Testis (tissue), 3 donors: ENCODE measurements around the gene ZNF827. TPM values are rescaled to one million over a fixed set of nuclear protein-coding genes. Genes with fewer than 3 reads are reported as not detected.

Experiments
- DNase-seq: peaks from one replicate; pipeline ENCODE4 v3.0.0-alpha.2; 2019
- H3K27ac ChIP-seq, 2 donors: fragments of 200-600 bp; sonication (generic); one replicate each; pipeline ENCODE4 v1.5.1; 2019
- H3K27me3 ChIP-seq: fragments of 200-600 bp; sonication (generic); one replicate; pipeline ENCODE4 v1.5.1; 2019
- H3K36me3 ChIP-seq: fragments of 200-600 bp; sonication (generic); one replicate; pipeline ENCODE4 v1.5.1; 2017; ENCODE audit warnings: low read depth; ENCODE audit errors: missing control alignments
- H3K4me1 ChIP-seq: fragments of 200-600 bp; sonication (generic); one replicate; pipeline ENCODE4 v1.5.1; 2019
- H3K4me3 ChIP-seq, 2 donors: fragments of 200-600 bp; sonication (generic); one replicate each; pipeline ENCODE4 v1.5.1; 2017 to 2019
- H3K9me3 ChIP-seq: fragments of 200-600 bp; sonication (generic); one replicate; pipeline ENCODE4 v1.5.1; 2017
- CTCF ChIP-seq, 3 experiments: fragments of 450-650 bp in 2 of 3; fragments of 200-600 bp in 1 of 3; sonication (generic) in 1 of 3; IDR thresholded peaks; one replicate each; pipeline ENCODE4 v1.5.1; 2016 to 2019; ENCODE audit warnings: antibody characterized with exemption in 3 of 3, mild to moderate bottlenecking in 2 of 3, moderate library complexity in 1 of 3
- POLR2A ChIP-seq: fragments of 450-650 bp; IDR thresholded peaks from one replicate; pipeline ENCODE4 v1.6.1; 2017; ENCODE audit warnings: antibody characterized with exemption, mild to moderate bottlenecking, moderate library complexity
- WGBS, 2 donors: methylation state at CpG; one replicate each; pipeline ENCODE4 v1.1.5; 2018; 5-methylcytosine and 5-hydroxymethylcytosine counted together
- intact Hi-C: fragments of 100-400 bp; cut with DNase I; formaldehyde crosslinking; loops from one replicate; pipeline ENCODE4 v1.15.1; 2023; ENCODE audit warnings: low total_unique reads
- polyA plus RNA-seq: library from polyadenylated mRNA; stranded (reverse); fragments of 350-450 nt; fragmentation: Illumina TruSeq; extraction: RNeasy Lipid Tissue Mini Kit (QIAGEN cat#74804); gene quantifications from one replicate; pipeline ENCODE4 v1.2.3, GENCODE V29; 2014; ENCODE audit warnings: low read depth, low replicate concordance; ENCODE audit not compliant: insufficient read depth
- total RNA-seq, 2 donors: library from RNA; depleted of rRNA; stranded (reverse); fragments of >200 nt; gene quantifications; one replicate each; pipeline ENCODE4 v1.2.3, GENCODE V29; 2016

The ZNF827 gene
- total and polyA plus RNA-seq, 3 donors from 2014 or later: 13.9 to 46.8 (median 37.5) TPM

DNA sequence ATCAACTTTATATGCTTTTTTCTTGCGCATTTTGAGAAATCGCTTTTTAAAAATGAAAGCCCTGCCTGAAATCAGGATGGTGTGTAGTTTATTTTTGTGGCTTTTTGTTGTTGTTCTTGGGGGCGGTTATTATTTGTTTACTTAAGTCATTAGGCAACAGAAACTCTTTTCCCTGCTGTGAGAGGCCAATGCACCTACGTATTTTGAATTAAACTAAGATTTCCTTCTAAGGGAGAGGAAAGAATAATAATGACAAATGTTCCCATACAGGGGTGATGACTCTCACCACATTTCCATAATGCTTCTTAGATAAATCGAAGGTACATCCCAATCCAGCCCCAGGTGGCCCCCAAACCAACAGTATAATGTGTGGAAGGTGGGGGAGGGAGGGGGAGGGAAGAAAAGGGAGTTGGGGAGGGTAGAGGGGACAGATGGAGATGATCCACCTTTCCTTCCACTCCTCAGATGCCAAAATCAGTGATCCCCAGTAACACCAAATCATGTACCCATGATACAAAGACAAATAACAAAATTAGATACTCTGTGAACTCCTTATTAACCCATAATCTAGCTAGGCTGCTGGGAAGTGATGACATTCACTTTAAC is 39.6 kb downstream of the ZNF827 start:
- TF ChIP-seq CTCF (IDR thresholded peaks at IDR 0.05) (no peak), POLR2A (no peak)
- no peak for DNase-seq
- no peaks in the 10 kb centered on the region for H3K27me3 ChIP-seq
- intact Hi-C loops: no loop called here
- H3K9me3 ChIP-seq: no peaks in the 10 kb centered on the region
- WGBS, 2 donors: 84 to 91% methylated on average over 5 of the region's 5 CpGs
- H3K4me1 ChIP-seq: no peaks in the 10 kb centered on the region
- H3K4me3 ChIP-seq: no peak overlapping the region
- no peaks in the 10 kb centered on the region for H3K36me3 ChIP-seq
- H3K27ac ChIP-seq: no peak overlapping the region

GRCh38 chr4:145898466-145898865 is 40.2 kb downstream of the ZNF827 start:
- TF ChIP-seq POLR2A (no peak), CTCF (IDR thresholded peaks at IDR 0.05) (no peak)
- Histone ChIP-seq H3K36me3 (no peaks in the 10 kb centered on the region), H3K4me1 (no peaks in the 10 kb centered on the region), H3K4me3 (no peak overlapping the region), H3K27ac (no peak overlapping the region), H3K27me3 (no peaks in the 10 kb centered on the region), H3K9me3 (no peaks in the 10 kb centered on the region)
- 70 to 78% methylated on average over 7 of the region's 7 CpGs for WGBS, 2 donors
- intact Hi-C loops: no loop called here
- DNase-seq: no peak

- Histone ChIP-seq H3K27me3 (no peaks in the 10 kb centered on the region), H3K9me3 (no peaks in the 10 kb centered on the region), H3K27ac (no peak overlapping the region), H3K36me3 (no peaks in the 10 kb centered on the region), H3K4me1 (no peaks in the 10 kb centered on the region), H3K4me3 (no peak overlapping the region)
- WGBS, 2 donors: 94 to 97% methylated on average over 3 of the region's 3 CpGs
- intact Hi-C loops: no loop called here
- no peak for DNase-seq
- TF ChIP-seq CTCF (IDR thresholded peaks at IDR 0.05) (no peak), POLR2A (no peak)
Observed at GRCh38 chr4:145895056-145895455, 43.6 kb downstream of the ZNF827 start.

DNA sequence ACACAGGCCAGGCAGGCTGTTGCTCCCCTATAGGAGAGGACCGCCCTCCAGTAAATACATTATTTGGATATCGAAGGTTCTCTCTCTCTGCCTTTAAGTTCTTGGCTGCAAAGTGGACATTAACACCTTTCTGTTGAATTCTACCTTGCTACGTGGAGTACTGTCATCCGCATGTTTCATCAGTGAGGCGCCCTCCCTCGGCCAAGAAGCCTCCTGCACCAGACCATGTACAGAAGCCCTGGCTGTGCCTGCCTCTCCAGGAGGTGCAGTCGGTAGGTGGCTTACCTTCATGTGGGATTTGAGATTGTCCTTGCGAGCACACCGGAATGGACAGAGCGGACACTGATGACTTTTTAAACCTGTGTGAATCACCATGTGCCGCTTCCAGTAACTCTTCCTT is 46.7 kb downstream of the ZNF827 start:
- no peak for DNase-seq
- WGBS, 2 donors: 94 to 95% methylated on average over 11 of the region's 11 CpGs
- Histone ChIP-seq H3K36me3 (no peaks in the 10 kb centered on the region), H3K4me1 (no peaks in the 10 kb centered on the region), H3K4me3 (no peak overlapping the region), H3K9me3 (no peaks in the 10 kb centered on the region), H3K27me3 (no peaks in the 10 kb centered on the region), H3K27ac (no peak overlapping the region)
- no peak for TF ChIP-seq POLR2A
- TF ChIP-seq CTCF (IDR thresholded peaks at IDR 0.05): no peak
- intact Hi-C loops: no loop called here

GRCh38 chr4:145890689-145891088 is 47.9 kb downstream of the ZNF827 start:
- TF ChIP-seq POLR2A: no peak
- TF ChIP-seq CTCF (IDR thresholded peaks at IDR 0.05): no peak
- Histone ChIP-seq H3K27ac (no peak overlapping the region), H3K4me3 (no peak overlapping the region), H3K9me3 (no peaks in the 10 kb centered on the region), H3K27me3 (no peaks in the 10 kb centered on the region), H3K36me3 (no peaks in the 10 kb centered on the region), H3K4me1 (no peaks in the 10 kb centered on the region)
- no peak for DNase-seq
- intact Hi-C loops: no loop called here
- WGBS, 2 donors: 89 to 94% methylated on average over 3 of the region's 3 CpGs
